Endometrial microvascular endothelial cells (primary cell): ENCODE measurements around the gene ELOVL4. TPM values are rescaled to one million over a fixed set of nuclear protein-coding genes. Genes with fewer than 3 reads are reported as not detected.

ENCODE experiments used
- total RNA-seq: library from RNA; depleted of rRNA; stranded (reverse); fragments of >200 nt; gene quantifications from one replicate; pipeline ENCODE4 v1.2.3, GENCODE V29; 2015; ENCODE audit errors: inconsistent ontology term

The ELOVL4 gene
- total RNA-seq, 1 donor from 2014 or later: 2.0 TPM

Other genes starting within 250 kb of the ELOVL4 start
- 33.3 TPM for gene TTK, start 57.1 kb upstream of the ELOVL4 start, total RNA-seq
- gene BCKDHB, start 159.1 kb upstream of the ELOVL4 start, total RNA-seq: 11.3 TPM